ENCODE data around the gene RALGPS1.

The RALGPS1 gene

GRCh38 chr9:127126971-127127370, 212.4 kb downstream of the RALGPS1 start:
- peaks cover 24% of the 10 kb centered on the region for H3K4me1 ChIP-seq (ENCODE audit: insufficient read depth, poor library complexity, severe bottlenecking)
- H3K9me3 ChIP-seq (ENCODE audit: severe bottlenecking), result no peaks in the 10 kb centered on the region
- H3K27ac ChIP-seq (ENCODE audit: poor library complexity, severe bottlenecking), result no peak overlapping the region
- H3K27me3 ChIP-seq (ENCODE audit: insufficient read depth, poor library complexity, severe bottlenecking), result no peaks in the 10 kb centered on the region
- DNase-seq (ENCODE audit: low spot score) (no peak), ATAC-seq (ENCODE audit: low read depth) (no peak)
- no peaks in the 10 kb centered on the region for H3K36me3 ChIP-seq (ENCODE audit: low read depth)
- H3K4me3 ChIP-seq (ENCODE audit: severe bottlenecking), result no peak overlapping the region
- TF ChIP-seq CTCF (IDR thresholded peaks at IDR 0.05; ENCODE audit: poor library complexity, severe bottlenecking), result no peak

- no peak overlapping the region for H3K4me3 ChIP-seq (ENCODE audit: severe bottlenecking)
- H3K36me3 ChIP-seq (ENCODE audit: low read depth), result no peaks in the 10 kb centered on the region
- H3K9me3 ChIP-seq (ENCODE audit: severe bottlenecking), result no peaks in the 10 kb centered on the region
- no peak for TF ChIP-seq CTCF (IDR thresholded peaks at IDR 0.05; ENCODE audit: poor library complexity, severe bottlenecking)
- DNase-seq (ENCODE audit: low spot score), result peak; percentile 33
- H3K27me3 ChIP-seq (ENCODE audit: insufficient read depth, poor library complexity, severe bottlenecking), result no peaks in the 10 kb centered on the region
- H3K27ac ChIP-seq (ENCODE audit: poor library complexity, severe bottlenecking), result no peak overlapping the region
- no peak for ATAC-seq (ENCODE audit: low read depth)
- peaks cover 22% of the 10 kb centered on the region for H3K4me1 ChIP-seq (ENCODE audit: insufficient read depth, poor library complexity, severe bottlenecking)
These were observed 213.9 kb downstream of the RALGPS1 start for GRCh38 chr9:127128341-127129072.

- no peak for TF ChIP-seq CTCF (IDR thresholded peaks at IDR 0.05; ENCODE audit: poor library complexity, severe bottlenecking)
- Histone ChIP-seq H3K4me1 (ENCODE audit: insufficient read depth, poor library complexity, severe bottlenecking) (peaks cover 22% of the 10 kb centered on the region), H3K36me3 (ENCODE audit: low read depth) (no peaks in the 10 kb centered on the region), H3K27ac (ENCODE audit: poor library complexity, severe bottlenecking) (no peak overlapping the region), H3K9me3 (ENCODE audit: severe bottlenecking) (no peaks in the 10 kb centered on the region), H3K27me3 (ENCODE audit: insufficient read depth, poor library complexity, severe bottlenecking) (no peaks in the 10 kb centered on the region), H3K4me3 (ENCODE audit: severe bottlenecking) (no peak overlapping the region)
- ATAC-seq (ENCODE audit: low read depth) (no peak), DNase-seq (ENCODE audit: low spot score) (no peak)
These were observed 214.6 kb downstream of the RALGPS1 start for GRCh38 chr9:127129073-127129717.

- Histone ChIP-seq H3K4me1 (ENCODE audit: insufficient read depth, poor library complexity, severe bottlenecking) (peaks cover 22% of the 10 kb centered on the region), H3K4me3 (ENCODE audit: severe bottlenecking) (no peak overlapping the region), H3K27ac (ENCODE audit: poor library complexity, severe bottlenecking) (no peak overlapping the region), H3K36me3 (ENCODE audit: low read depth) (no peaks in the 10 kb centered on the region), H3K27me3 (ENCODE audit: insufficient read depth, poor library complexity, severe bottlenecking) (no peaks in the 10 kb centered on the region), H3K9me3 (ENCODE audit: severe bottlenecking) (no peaks in the 10 kb centered on the region)
- ATAC-seq (ENCODE audit: low read depth) (no peak), DNase-seq (ENCODE audit: low spot score) (no peak)
- TF ChIP-seq CTCF (IDR thresholded peaks at IDR 0.05; ENCODE audit: poor library complexity, severe bottlenecking), result no peak
These were observed 215.1 kb downstream of the RALGPS1 start for GRCh38 chr9:127129718-127130085.

- no peak for TF ChIP-seq CTCF (IDR thresholded peaks at IDR 0.05; ENCODE audit: poor library complexity, severe bottlenecking)
- Histone ChIP-seq H3K4me3 (ENCODE audit: severe bottlenecking) (no peak overlapping the region), H3K27me3 (ENCODE audit: insufficient read depth, poor library complexity, severe bottlenecking) (no peaks in the 10 kb centered on the region), H3K27ac (ENCODE audit: poor library complexity, severe bottlenecking) (no peak overlapping the region), H3K36me3 (ENCODE audit: low read depth) (no peaks in the 10 kb centered on the region), H3K4me1 (ENCODE audit: insufficient read depth, poor library complexity, severe bottlenecking) (peaks cover 22% of the 10 kb centered on the region), H3K9me3 (ENCODE audit: severe bottlenecking) (no peaks in the 10 kb centered on the region)
- DNase-seq (ENCODE audit: low spot score) (no peak), ATAC-seq (ENCODE audit: low read depth) (no peak)
These were observed 215.7 kb downstream of the RALGPS1 start for GRCh38 chr9:127130235-127130634.
